ENCODE data around the gene PPEF2. TPM values are rescaled to one million over a fixed set of nuclear protein-coding genes. Genes with fewer than 3 reads are reported as not detected.

The PPEF2 gene
- total and polyA plus RNA-seq, 2 donors (not counting 1 experiment from before 2014, with no cell fraction given) = not detected

- no peak for TF ChIP-seq EZH2 (IDR thresholded peaks at IDR 0.05; ENCODE audit: low read length, missing control alignments)
- TF ChIP-seq, protein P1, sequence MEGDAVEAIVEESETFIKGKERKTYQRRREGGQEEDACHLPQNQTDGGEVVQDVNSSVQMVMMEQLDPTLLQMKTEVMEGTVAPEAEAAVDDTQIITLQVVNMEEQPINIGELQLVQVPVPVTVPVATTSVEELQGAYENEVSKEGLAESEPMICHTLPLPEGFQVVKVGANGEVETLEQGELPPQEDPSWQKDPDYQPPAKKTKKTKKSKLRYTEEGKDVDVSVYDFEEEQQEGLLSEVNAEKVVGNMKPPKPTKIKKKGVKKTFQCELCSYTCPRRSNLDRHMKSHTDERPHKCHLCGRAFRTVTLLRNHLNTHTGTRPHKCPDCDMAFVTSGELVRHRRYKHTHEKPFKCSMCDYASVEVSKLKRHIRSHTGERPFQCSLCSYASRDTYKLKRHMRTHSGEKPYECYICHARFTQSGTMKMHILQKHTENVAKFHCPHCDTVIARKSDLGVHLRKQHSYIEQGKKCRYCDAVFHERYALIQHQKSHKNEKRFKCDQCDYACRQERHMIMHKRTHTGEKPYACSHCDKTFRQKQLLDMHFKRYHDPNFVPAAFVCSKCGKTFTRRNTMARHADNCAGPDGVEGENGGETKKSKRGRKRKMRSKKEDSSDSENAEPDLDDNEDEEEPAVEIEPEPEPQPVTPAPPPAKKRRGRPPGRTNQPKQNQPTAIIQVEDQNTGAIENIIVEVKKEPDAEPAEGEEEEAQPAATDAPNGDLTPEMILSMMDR (conservative IDR thresholded peaks at IDR 0.05 in 1 of 2, IDR thresholded peaks at IDR 0.05 in 1 of 2; ENCODE audit: low read depth in 1 of 2, low read length in 2 of 2) = no peak
- Histone ChIP-seq H3K27me3 (ENCODE audit: control insufficient read depth, insufficient read depth, low read length) (peaks cover 8% of the 10 kb centered on the region), H3K36me3 (ENCODE audit: control insufficient read depth, insufficient read depth, low read length) (no peaks in the 10 kb centered on the region), H3K27ac (ENCODE audit: insufficient read depth, low read length) (no peak overlapping the region), H3K9me3 (ENCODE audit: control insufficient read depth, insufficient read depth, low read depth, low read length) (no peaks in the 10 kb centered on the region), H3K9ac (ENCODE audit: insufficient read depth, low read length) (no peak overlapping the region), H3K4me3 (replicated peaks in 1 of 4; ENCODE audit: control extremely low read depth in 1 of 4, insufficient read depth in 1 of 4, low read depth in 3 of 4, low read length in 4 of 4) (no peak overlapping the region), H3K79me2 (ENCODE audit: control insufficient read depth, insufficient read depth, low read length) (no peaks in the 10 kb centered on the region), H3K4me2 (ENCODE audit: extremely low read depth, insufficient read depth, low read length) (no peak overlapping the region), H2AFZ (ENCODE audit: low read length) (no peak overlapping the region), H3K4me1 (ENCODE audit: control insufficient read depth, extremely low read depth, insufficient read depth, low read length) (no peaks in the 10 kb centered on the region), H4K20me1 (ENCODE audit: control insufficient read depth, extremely low read depth, insufficient read depth, low read length) (no peaks in the 10 kb centered on the region)
- DNase-seq (ENCODE audit: low read depth in 2 of 2) = no peak
Measured at GRCh38 chr4:75878246-75878756, 24.0 kb downstream of the PPEF2 start.

GRCh38 chr4:75876218-75876617 lies 26.0 kb downstream of the PPEF2 start:
- no peak for TF ChIP-seq EZH2 (IDR thresholded peaks at IDR 0.05; ENCODE audit: low read length, missing control alignments)
- TF ChIP-seq, protein P1 (conservative IDR thresholded peaks at IDR 0.05 in 1 of 2, IDR thresholded peaks at IDR 0.05 in 1 of 2; ENCODE audit: low read depth in 1 of 2, low read length in 2 of 2) = no peak
- H3K27me3 ChIP-seq (ENCODE audit: control insufficient read depth, insufficient read depth, low read length) = peaks cover 8% of the 10 kb centered on the region
- H2AFZ ChIP-seq (ENCODE audit: low read length) = no peak overlapping the region
- no peaks in the 10 kb centered on the region for H3K9me3 ChIP-seq (ENCODE audit: control insufficient read depth, insufficient read depth, low read depth, low read length)
- DNase-seq (ENCODE audit: low read depth in 2 of 2) = no peak
- H3K9ac ChIP-seq (ENCODE audit: insufficient read depth, low read length) = no peak overlapping the region
- no peak overlapping the region for H3K4me2 ChIP-seq (ENCODE audit: extremely low read depth, insufficient read depth, low read length)
- H3K4me3 ChIP-seq (replicated peaks in 1 of 4; ENCODE audit: control extremely low read depth in 1 of 4, insufficient read depth in 1 of 4, low read depth in 3 of 4, low read length in 4 of 4) = no peak overlapping the region
- H3K27ac ChIP-seq (ENCODE audit: insufficient read depth, low read length) = no peak overlapping the region
- H3K79me2 ChIP-seq (ENCODE audit: control insufficient read depth, insufficient read depth, low read length) = no peaks in the 10 kb centered on the region
- H4K20me1 ChIP-seq (ENCODE audit: control insufficient read depth, extremely low read depth, insufficient read depth, low read length) = no peaks in the 10 kb centered on the region
- H3K4me1 ChIP-seq (ENCODE audit: control insufficient read depth, extremely low read depth, insufficient read depth, low read length) = no peaks in the 10 kb centered on the region
- H3K36me3 ChIP-seq (ENCODE audit: control insufficient read depth, insufficient read depth, low read length) = no peaks in the 10 kb centered on the region

DNA sequence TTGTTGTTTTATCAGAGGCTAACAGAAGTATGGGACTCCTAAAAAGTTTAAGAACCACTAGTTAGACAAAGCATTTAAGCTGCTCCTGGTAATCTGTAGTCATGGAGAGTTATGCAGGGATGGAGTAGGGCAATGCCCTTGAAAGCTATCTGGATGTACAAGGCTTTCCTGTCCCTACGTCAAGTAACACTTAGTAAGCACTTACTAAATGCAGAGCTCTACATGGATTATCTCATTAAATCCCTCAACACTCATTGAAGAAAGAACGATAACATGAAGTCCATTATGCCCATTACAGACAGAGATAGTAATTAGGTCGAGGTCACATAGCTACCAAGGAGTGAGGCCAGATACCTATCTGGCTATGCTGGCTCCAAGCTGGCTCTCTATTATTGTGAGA lies 33.2 kb downstream of the PPEF2 start:
- Histone ChIP-seq H3K9ac (ENCODE audit: insufficient read depth, low read length) (no peak overlapping the region), H3K4me3 (replicated peaks in 1 of 4; ENCODE audit: control extremely low read depth in 1 of 4, insufficient read depth in 1 of 4, low read depth in 3 of 4, low read length in 4 of 4) (no peak overlapping the region), H2AFZ (ENCODE audit: low read length) (no peak overlapping the region), H3K27ac (ENCODE audit: insufficient read depth, low read length) (no peak overlapping the region), H3K79me2 (ENCODE audit: control insufficient read depth, insufficient read depth, low read length) (no peaks in the 10 kb centered on the region), H3K27me3 (ENCODE audit: control insufficient read depth, insufficient read depth, low read length) (no peaks in the 10 kb centered on the region), H4K20me1 (ENCODE audit: control insufficient read depth, extremely low read depth, insufficient read depth, low read length) (no peaks in the 10 kb centered on the region), H3K4me2 (ENCODE audit: extremely low read depth, insufficient read depth, low read length) (no peak overlapping the region), H3K4me1 (ENCODE audit: control insufficient read depth, extremely low read depth, insufficient read depth, low read length) (no peaks in the 10 kb centered on the region), H3K9me3 (ENCODE audit: control insufficient read depth, insufficient read depth, low read depth, low read length) (no peaks in the 10 kb centered on the region), H3K36me3 (ENCODE audit: control insufficient read depth, insufficient read depth, low read length) (no peaks in the 10 kb centered on the region)
- no peak for TF ChIP-seq EZH2 (IDR thresholded peaks at IDR 0.05; ENCODE audit: low read length, missing control alignments)
- DNase-seq (ENCODE audit: low read depth in 2 of 2) = no peak
